ENCODE results near the gene NFKBIA.
"Not testable (repeated sequence)": the region's sequence is repeated elsewhere in the genome, so short reads cannot be mapped to it uniquely, and the experiment has no call there.

NFKBIA gene

GRCh38 chr14:35404449-35405303 lies at the start of gene NFKBIA:
NFKBIA (minus strand) TSS chr14:35404749; CDS start chr14:35404644, 105 bp downstream.
- DNase-seq (ENCODE audit: low read depth), result peak; percentile 69

- DNase-seq (ENCODE audit: low read depth), result no peak
Observed at GRCh38 chr14:35446450-35446849, 41.9 kb upstream of the NFKBIA start.

- DNase-seq (ENCODE audit: low read depth), result no peak
Observed at GRCh38 chr14:35444104-35444503, 39.6 kb upstream of the NFKBIA start.

GRCh38 chr14:35441160-35441559 lies 36.6 kb upstream of the NFKBIA start:
- no peak for DNase-seq (ENCODE audit: low read depth)

GRCh38 chr14:35438910-35439713 lies 34.6 kb upstream of the NFKBIA start:
- no peak for DNase-seq (ENCODE audit: low read depth)

GRCh38 chr14:35438492-35438891 lies 33.9 kb upstream of the NFKBIA start:
- not testable (repeated sequence) for DNase-seq (ENCODE audit: low read depth)

- no peak for DNase-seq (ENCODE audit: low read depth)
Observed at GRCh38 chr14:35435177-35435576, 30.6 kb upstream of the NFKBIA start.

- DNase-seq (ENCODE audit: low read depth), result no peak
Observed at GRCh38 chr14:35433826-35434225, 29.3 kb upstream of the NFKBIA start.

GRCh38 chr14:35430459-35431199 lies 26.1 kb upstream of the NFKBIA start:
- DNase-seq (ENCODE audit: low read depth), result no peak

- DNase-seq (ENCODE audit: low read depth), result no peak
Observed at GRCh38 chr14:35429951-35430350, 25.4 kb upstream of the NFKBIA start.

- DNase-seq (ENCODE audit: low read depth), result no peak
Observed at GRCh38 chr14:35425850-35426249, 21.3 kb upstream of the NFKBIA start.

- no peak for DNase-seq (ENCODE audit: low read depth)
Observed at GRCh38 chr14:35423621-35424020, 19.1 kb upstream of the NFKBIA start.

GRCh38 chr14:35420036-35420811 lies 15.7 kb upstream of the NFKBIA start:
- DNase-seq (ENCODE audit: low read depth), result peak; percentile 93

- DNase-seq (ENCODE audit: low read depth), result no peak
Observed at GRCh38 chr14:35419429-35419841, 14.9 kb upstream of the NFKBIA start.

GRCh38 chr14:35418093-35418492 lies 13.5 kb upstream of the NFKBIA start:
- DNase-seq (ENCODE audit: low read depth), result no peak

- no peak for DNase-seq (ENCODE audit: low read depth)
Observed at GRCh38 chr14:35416108-35416750, 11.7 kb upstream of the NFKBIA start.

- DNase-seq (ENCODE audit: low read depth), result peak; percentile 71
Observed at GRCh38 chr14:35414365-35414764, 9.8 kb upstream of the NFKBIA start.

GRCh38 chr14:35412272-35413056 lies 7.9 kb upstream of the NFKBIA start:
- no peak for DNase-seq (ENCODE audit: low read depth)

- no peak for DNase-seq (ENCODE audit: low read depth)
Observed at GRCh38 chr14:35410858-35411257, 6.3 kb upstream of the NFKBIA start.

GRCh38 chr14:35409595-35409994 lies 5.0 kb upstream of the NFKBIA start:
- no peak for DNase-seq (ENCODE audit: low read depth)
